Measurements from ENCODE around the gene EBNA1BP2. TPM values are rescaled to one million over a fixed set of nuclear protein-coding genes. Genes with fewer than 3 reads are reported as not detected.
A peak's percentile ranks its signal among the peaks of the same experiment; 100 is the strongest.

EBNA1BP2 gene
- total and polyA plus RNA-seq, 2 of the 13 experiments (the other 11 are each of a cell fraction or from before 2014, with no cell fraction given) = 27.1 to 102 TPM

GRCh38 chr1:43171312-43171875, 696 bp downstream of the EBNA1BP2 start (continued):
- TF ChIP-seq SAP130 (CRISPR knock-in tag; IDR thresholded peaks at IDR 0.05; ENCODE audit: low read depth) (no peak), SALL1 (CRISPR knock-in tag; IDR thresholded peaks at IDR 0.05) (no peak), THAP7 (CRISPR knock-in tag; IDR thresholded peaks at IDR 0.05) (no peak), TRIM24 (CRISPR knock-in tag; IDR thresholded peaks at IDR 0.05) (no peak), SMAD3 (CRISPR knock-in tag; IDR thresholded peaks at IDR 0.05) (no peak), HOXA7 (CRISPR knock-in tag; IDR thresholded peaks at IDR 0.05) (no peak), RFX5 (IDR thresholded peaks at IDR 0.05; ENCODE audit: low read depth, low read length) (no peak), MLLT10 (CRISPR knock-in tag; IDR thresholded peaks at IDR 0.05) (no peak), SP140L (CRISPR knock-in tag; IDR thresholded peaks at IDR 0.05; ENCODE audit: borderline replicate concordance) (peak; percentile 17; the same call in 1 of the 2 replicates), EHMT2 (IDR thresholded peaks at IDR 0.05; ENCODE audit: borderline replicate concordance, low read depth, low read length) (no peak), TGIF2 (CRISPR knock-in tag; IDR thresholded peaks at IDR 0.05) (no peak), CHD4 (IDR thresholded peaks at IDR 0.05; ENCODE audit: borderline replicate concordance, low read length) (no peak), GZF1 (CRISPR knock-in tag; IDR thresholded peaks at IDR 0.05) (no peak), ZNF7 (CRISPR knock-in tag; IDR thresholded peaks at IDR 0.05) (no peak), ZNF451 (CRISPR knock-in tag; IDR thresholded peaks at IDR 0.05) (no peak), U2AF1 (optimal IDR thresholded peaks at IDR 0.05; ENCODE audit: low read depth, low read length) (no peak)
- TF ChIP-seq, protein P1, sequence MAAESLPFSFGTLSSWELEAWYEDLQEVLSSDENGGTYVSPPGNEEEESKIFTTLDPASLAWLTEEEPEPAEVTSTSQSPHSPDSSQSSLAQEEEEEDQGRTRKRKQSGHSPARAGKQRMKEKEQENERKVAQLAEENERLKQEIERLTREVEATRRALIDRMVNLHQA (CRISPR knock-in tag; IDR thresholded peaks at IDR 0.05) = no peak
